Hepatocyte (in vitro differentiated cells): ENCODE data around the gene DCN.

Experiments used
- EZH2 ChIP-seq: fragments of 200-600 bp; sonication (generic); IDR thresholded peaks from 2 replicates; pipeline ENCODE4 v1.6.1; 2016; ENCODE audit warnings: antibody characterized with exemption, mild to moderate bottlenecking, borderline replicate concordance
- EZH2phosphoT487 ChIP-seq: fragments of 200-600 bp; sonication (generic); IDR thresholded peaks from one replicate; pipeline ENCODE4 v1.6.1; 2018; ENCODE audit warnings: antibody characterized with exemption, mild to moderate bottlenecking, low read depth, moderate library complexity; ENCODE audit not compliant: unreplicated experiment, severe bottlenecking
- TF ChIP-seq, protein P1 (sequence below): fragments of 200-600 bp; sonication (generic); IDR thresholded peaks from 2 replicates; pipeline ENCODE4 v1.5.1; 2016; ENCODE audit warnings: antibody characterized with exemption, mild to moderate bottlenecking; ENCODE audit not compliant: poor library complexity

- TF ChIP-seq, protein P1, sequence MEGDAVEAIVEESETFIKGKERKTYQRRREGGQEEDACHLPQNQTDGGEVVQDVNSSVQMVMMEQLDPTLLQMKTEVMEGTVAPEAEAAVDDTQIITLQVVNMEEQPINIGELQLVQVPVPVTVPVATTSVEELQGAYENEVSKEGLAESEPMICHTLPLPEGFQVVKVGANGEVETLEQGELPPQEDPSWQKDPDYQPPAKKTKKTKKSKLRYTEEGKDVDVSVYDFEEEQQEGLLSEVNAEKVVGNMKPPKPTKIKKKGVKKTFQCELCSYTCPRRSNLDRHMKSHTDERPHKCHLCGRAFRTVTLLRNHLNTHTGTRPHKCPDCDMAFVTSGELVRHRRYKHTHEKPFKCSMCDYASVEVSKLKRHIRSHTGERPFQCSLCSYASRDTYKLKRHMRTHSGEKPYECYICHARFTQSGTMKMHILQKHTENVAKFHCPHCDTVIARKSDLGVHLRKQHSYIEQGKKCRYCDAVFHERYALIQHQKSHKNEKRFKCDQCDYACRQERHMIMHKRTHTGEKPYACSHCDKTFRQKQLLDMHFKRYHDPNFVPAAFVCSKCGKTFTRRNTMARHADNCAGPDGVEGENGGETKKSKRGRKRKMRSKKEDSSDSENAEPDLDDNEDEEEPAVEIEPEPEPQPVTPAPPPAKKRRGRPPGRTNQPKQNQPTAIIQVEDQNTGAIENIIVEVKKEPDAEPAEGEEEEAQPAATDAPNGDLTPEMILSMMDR = no peak
- peak; percentile 70 for TF ChIP-seq EZH2phosphoT487
- TF ChIP-seq EZH2 = no peak
Measured at GRCh38 chr12:91140026-91140931, 42.3 kb downstream of the DCN start.
